ENCODE measurements around the gene ITSN2. TPM values are rescaled to one million over a fixed set of nuclear protein-coding genes. Genes with fewer than 3 reads are reported as not detected.

ITSN2 gene
- total RNA-seq, 2 donors from 2014 or later = 42.8 to 45.7 TPM

DNA sequence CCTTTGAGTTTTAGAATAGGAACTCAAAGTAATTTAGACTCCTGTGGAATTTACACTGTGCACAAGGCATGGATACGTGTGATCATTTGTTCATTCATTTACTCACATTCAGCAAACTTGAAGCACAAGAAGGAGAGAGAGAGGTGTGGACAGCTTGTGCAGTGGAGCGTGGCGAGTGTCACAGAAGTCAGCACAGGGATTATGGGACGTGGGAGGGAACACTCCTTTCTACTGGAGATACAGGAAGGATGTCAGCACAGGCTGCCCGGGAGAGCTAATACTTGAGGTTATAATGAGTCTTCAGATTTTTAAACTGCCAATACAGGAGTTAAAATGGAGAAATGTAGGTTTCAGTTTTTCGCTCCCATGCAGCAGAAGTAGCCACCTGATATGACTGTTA, 178.5 kb downstream of the ITSN2 start:
- intact Hi-C loops (cut with DNase I) = no loop called here
- Histone ChIP-seq H3K27ac (no peak overlapping the region), H3K36me3 (no peaks in the 10 kb centered on the region), H3K4me3 (no peak overlapping the region), H3K9me3 (no peaks in the 10 kb centered on the region), H3K4me1 (replicated peaks) (no peaks in the 10 kb centered on the region), H3K27me3 (replicated peaks; ENCODE audit: insufficient read depth) (no peaks in the 10 kb centered on the region)
- no peak for DNase-seq (ENCODE audit: low spot score)
- 85% methylated on average over 6 of the region's 6 CpGs for WGBS
- TF ChIP-seq POLR2AphosphoS5 (IDR thresholded peaks at IDR 0.05) = no peak
- TF ChIP-seq, protein P1, sequence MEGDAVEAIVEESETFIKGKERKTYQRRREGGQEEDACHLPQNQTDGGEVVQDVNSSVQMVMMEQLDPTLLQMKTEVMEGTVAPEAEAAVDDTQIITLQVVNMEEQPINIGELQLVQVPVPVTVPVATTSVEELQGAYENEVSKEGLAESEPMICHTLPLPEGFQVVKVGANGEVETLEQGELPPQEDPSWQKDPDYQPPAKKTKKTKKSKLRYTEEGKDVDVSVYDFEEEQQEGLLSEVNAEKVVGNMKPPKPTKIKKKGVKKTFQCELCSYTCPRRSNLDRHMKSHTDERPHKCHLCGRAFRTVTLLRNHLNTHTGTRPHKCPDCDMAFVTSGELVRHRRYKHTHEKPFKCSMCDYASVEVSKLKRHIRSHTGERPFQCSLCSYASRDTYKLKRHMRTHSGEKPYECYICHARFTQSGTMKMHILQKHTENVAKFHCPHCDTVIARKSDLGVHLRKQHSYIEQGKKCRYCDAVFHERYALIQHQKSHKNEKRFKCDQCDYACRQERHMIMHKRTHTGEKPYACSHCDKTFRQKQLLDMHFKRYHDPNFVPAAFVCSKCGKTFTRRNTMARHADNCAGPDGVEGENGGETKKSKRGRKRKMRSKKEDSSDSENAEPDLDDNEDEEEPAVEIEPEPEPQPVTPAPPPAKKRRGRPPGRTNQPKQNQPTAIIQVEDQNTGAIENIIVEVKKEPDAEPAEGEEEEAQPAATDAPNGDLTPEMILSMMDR (IDR thresholded peaks at IDR 0.05) = no peak
- TF ChIP-seq POLR2A (IDR thresholded peaks at IDR 0.05) = no peak

DNA sequence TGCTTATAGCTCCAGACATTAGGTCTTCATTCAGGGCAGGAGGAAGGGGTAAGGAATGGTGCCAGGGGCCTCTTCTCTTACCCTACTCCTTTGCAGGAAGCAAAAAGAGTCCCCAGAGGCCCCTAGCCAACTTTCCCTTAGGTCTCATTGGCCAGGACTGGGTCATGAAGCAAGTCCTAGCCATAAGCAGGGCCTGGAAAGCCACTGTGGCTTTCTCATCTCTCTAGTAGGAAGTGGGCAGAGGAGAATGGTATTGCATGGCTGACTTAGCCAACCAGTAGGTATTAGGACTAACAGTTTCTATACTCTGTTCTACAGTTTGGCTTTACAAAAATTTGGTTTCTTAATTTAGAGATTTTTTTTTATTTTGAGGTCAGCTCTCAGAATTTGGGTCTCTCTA, 180.7 kb downstream of the ITSN2 start:
- Histone ChIP-seq H3K36me3 (no peaks in the 10 kb centered on the region), H3K4me1 (replicated peaks) (no peaks in the 10 kb centered on the region), H3K27me3 (replicated peaks; ENCODE audit: insufficient read depth) (no peaks in the 10 kb centered on the region), H3K4me3 (no peak overlapping the region), H3K27ac (no peak overlapping the region), H3K9me3 (no peaks in the 10 kb centered on the region)
- no peak for DNase-seq (ENCODE audit: low spot score)
- intact Hi-C loops (cut with DNase I) = no loop called here
- TF ChIP-seq, protein P1 (IDR thresholded peaks at IDR 0.05) = no peak
- TF ChIP-seq POLR2A (IDR thresholded peaks at IDR 0.05) (no peak), POLR2AphosphoS5 (IDR thresholded peaks at IDR 0.05) (no peak)

DNA sequence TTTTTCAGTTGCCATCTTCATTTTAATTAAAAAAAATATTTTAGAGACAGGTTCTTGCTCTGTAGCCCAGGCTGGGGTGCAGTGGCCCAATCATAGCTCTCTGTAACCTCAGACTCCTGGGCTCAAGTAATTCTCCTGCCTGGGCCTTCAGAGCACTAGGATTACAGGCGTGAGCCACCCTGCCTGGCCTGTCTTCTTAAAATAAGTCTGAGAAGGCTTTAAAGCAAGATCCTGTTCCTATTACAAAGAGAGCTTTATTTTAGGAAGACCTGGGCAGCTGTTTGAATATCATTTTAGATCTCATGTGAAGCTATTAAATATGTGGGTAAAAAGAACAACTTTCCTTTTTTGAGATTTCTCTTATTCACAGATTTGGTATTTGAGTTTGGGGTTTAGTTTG, 184.0 kb downstream of the ITSN2 start:
- no peak overlapping the region for H3K4me3 ChIP-seq
- H3K9me3 ChIP-seq = no peaks in the 10 kb centered on the region
- DNase-seq (ENCODE audit: low spot score) = no peak
- 44% methylated on average over 1 of the region's 1 CpG for WGBS
- TF ChIP-seq POLR2A (IDR thresholded peaks at IDR 0.05) (no peak), POLR2AphosphoS5 (IDR thresholded peaks at IDR 0.05) (no peak)
- TF ChIP-seq, protein P1 (IDR thresholded peaks at IDR 0.05) = no peak
- no peaks in the 10 kb centered on the region for H3K4me1 ChIP-seq (replicated peaks)
- intact Hi-C loops (cut with DNase I) = no loop called here
- H3K27ac ChIP-seq = no peak overlapping the region
- H3K27me3 ChIP-seq (replicated peaks; ENCODE audit: insufficient read depth) = no peaks in the 10 kb centered on the region
- H3K36me3 ChIP-seq = no peaks in the 10 kb centered on the region

DNA sequence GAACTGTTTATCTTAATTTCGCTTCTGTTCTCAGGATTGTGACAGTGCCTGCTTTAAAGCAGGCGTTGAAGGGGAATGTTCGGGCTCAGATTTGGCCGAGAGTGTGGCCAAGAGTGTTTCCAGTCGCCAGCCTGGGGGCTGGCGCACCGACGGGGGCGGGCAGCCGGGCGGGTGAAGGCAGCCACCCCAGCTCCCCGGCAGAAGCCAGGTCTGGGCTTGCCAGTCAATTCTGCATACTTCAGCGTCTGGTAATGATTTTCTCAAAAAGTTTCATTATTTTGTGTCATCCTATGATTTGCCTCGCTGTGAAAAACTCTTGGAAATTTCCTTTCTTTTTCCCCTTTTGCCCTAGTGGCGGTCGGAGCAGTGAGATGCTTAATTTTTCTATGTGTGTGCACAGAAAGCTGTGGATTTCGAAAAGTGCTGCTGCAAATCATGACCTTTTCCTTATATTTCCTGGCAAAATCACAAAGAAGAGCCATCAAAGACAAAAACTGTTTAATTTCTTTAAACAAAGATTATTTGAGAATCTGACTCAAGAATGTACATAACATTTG, 184.6 kb downstream of the ITSN2 start:
- no peaks in the 10 kb centered on the region for H3K36me3 ChIP-seq
- H3K9me3 ChIP-seq = no peaks in the 10 kb centered on the region
- intact Hi-C loops (cut with DNase I) = no loop called here
- TF ChIP-seq, protein P1 (IDR thresholded peaks at IDR 0.05) = no peak
- TF ChIP-seq POLR2A (IDR thresholded peaks at IDR 0.05) (no peak), POLR2AphosphoS5 (IDR thresholded peaks at IDR 0.05) (no peak)
- 47% methylated on average over 17 of the region's 17 CpGs for WGBS
- peak overlapping the region in 1 of 2 donors; percentile 13 for H3K4me3 ChIP-seq
- no peak overlapping the region for H3K27ac ChIP-seq
- H3K4me1 ChIP-seq (replicated peaks) = no peaks in the 10 kb centered on the region
- H3K27me3 ChIP-seq (replicated peaks; ENCODE audit: insufficient read depth) = no peaks in the 10 kb centered on the region
- DNase-seq (ENCODE audit: low spot score) = no peak

DNA sequence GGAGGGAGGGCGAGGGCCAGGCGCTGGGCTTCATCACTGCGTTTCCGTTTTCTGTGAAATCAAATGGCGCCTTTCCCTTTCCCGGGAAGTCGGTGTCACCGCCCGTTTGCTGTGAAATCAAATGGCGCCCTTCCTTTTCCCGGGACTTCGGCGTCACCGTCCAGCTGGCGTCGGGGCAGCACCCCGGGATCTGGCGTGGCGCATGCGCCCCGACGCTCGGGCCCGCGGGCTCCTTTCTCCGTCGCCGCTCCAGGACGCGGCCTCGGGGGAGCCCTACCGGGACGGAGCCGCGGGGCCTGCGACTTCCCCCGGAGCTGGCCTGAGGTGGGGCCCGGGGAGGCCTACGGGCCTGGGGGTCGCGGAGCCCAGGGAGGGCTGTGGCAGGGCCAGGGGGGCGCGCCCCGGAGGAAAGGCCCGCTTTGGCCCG, 185.5 kb downstream of the ITSN2 start, which contains the start of gene FAM228A:
Gene FAM228A, plus strand, starts transcription at position 203 of the 427 bp plus-strand sequence. CDS start 428 bp downstream, outside the sequence.
- WGBS = 54% methylated on average over 45 of the region's 46 CpGs
- TF ChIP-seq POLR2A (IDR thresholded peaks at IDR 0.05) (no peak), POLR2AphosphoS5 (IDR thresholded peaks at IDR 0.05) (no peak)
- TF ChIP-seq, protein P1 (IDR thresholded peaks at IDR 0.05) = no peak

More for the DNA sequence above, 185.5 kb downstream of the ITSN2 start, which contains the start of gene FAM228A:
- Histone ChIP-seq H3K4me1 (replicated peaks) (no peaks in the 10 kb centered on the region), H3K27ac (no peak within 1 kb of the TSS), H3K9me3 (no peaks in the 10 kb centered on the region), H3K4me3 (peak within 1 kb of the TSS in 1 of 2 donors; percentile 13), H3K27me3 (replicated peaks; ENCODE audit: insufficient read depth) (no peaks in the 10 kb centered on the region), H3K36me3 (no peaks in the 10 kb centered on the region)
- intact Hi-C loops (cut with DNase I) = no loop called here
- DNase-seq (ENCODE audit: low spot score) = no peak
